Measurements from ENCODE around the gene KCTD8.

Gene KCTD8

DNA sequence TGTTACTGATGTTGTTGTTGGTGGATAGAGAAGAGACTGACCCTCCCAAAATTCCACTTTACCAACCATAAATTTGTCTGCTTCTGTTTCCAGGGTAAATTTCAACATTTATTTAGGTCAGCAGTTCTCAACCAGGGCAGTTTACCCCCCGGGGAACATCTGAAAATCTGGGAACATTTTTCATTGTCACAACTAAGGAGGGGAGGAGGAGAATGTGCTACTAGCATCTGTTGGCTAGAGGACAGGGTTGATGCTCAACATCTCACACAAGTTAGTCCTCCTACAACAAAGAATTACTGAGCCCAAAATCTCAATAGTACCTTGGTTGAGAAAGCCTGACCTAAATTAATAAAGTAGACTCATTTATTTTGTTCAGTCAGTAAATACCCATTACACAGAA lies 25.7 kb downstream of the KCTD8 start:
- H3K4me1 Mint-ChIP-seq (ENCODE audit: low read depth): no peaks in the 10 kb centered on the region
- intact Hi-C loops (cut with micrococcal nuclease): no loop called here
- H3K27me3 Mint-ChIP-seq: no peaks in the 10 kb centered on the region
- no peaks in the 10 kb centered on the region for H3K36me3 Mint-ChIP-seq (ENCODE audit: low read depth)
- peaks cover 5% of the 10 kb centered on the region for H3K9me3 Mint-ChIP-seq
- H3K27ac Mint-ChIP-seq: no peak overlapping the region
- H3K4me3 Mint-ChIP-seq: no peak overlapping the region

DNA sequence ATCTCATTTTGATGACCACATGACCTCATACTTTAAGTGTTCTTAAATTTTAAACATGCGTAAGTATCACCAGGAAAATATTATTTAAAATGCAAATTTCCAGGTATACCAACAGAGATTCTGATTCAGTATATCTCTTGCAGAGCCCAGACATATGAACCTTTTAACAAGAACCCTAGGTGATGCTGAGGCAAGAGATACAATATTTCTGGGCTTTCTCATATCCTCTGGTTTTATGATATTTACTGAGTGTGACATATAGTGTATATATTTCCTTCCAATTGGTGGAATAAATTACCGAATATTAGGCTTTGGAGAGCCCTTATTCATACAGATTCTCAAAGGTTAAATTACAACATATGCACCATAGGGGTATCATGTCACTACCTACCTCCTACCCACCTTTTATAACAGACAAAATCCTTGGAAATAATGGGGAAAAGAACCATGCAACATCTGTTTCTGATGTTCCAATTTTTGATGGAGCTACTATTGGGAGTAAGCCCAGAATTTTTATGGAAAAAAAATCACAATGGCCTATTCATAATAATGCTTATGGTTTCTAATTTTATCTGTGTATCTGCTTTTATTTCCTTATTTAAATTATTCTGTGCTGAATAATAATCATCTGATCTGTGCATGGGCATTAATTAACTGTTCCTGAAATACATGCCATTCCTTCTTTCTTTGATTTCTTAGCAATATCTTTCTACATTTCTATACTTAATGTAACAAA lies 27.1 kb downstream of the KCTD8 start:
- Mint-ChIP-seq H3K9me3 (peaks cover 5% of the 10 kb centered on the region), H3K27ac (no peak overlapping the region), H3K36me3 (ENCODE audit: low read depth) (no peaks in the 10 kb centered on the region), H3K4me1 (ENCODE audit: low read depth) (no peaks in the 10 kb centered on the region), H3K27me3 (no peaks in the 10 kb centered on the region), H3K4me3 (no peak overlapping the region)
- intact Hi-C loops (cut with micrococcal nuclease): no loop called here

- H3K36me3 Mint-ChIP-seq (ENCODE audit: low read depth): no peaks in the 10 kb centered on the region
- H3K9me3 Mint-ChIP-seq: peaks cover 5% of the 10 kb centered on the region
- intact Hi-C loops (cut with micrococcal nuclease): no loop called here
- H3K27me3 Mint-ChIP-seq: no peaks in the 10 kb centered on the region
- H3K4me3 Mint-ChIP-seq: no peak overlapping the region
- no peak overlapping the region for H3K27ac Mint-ChIP-seq
- H3K4me1 Mint-ChIP-seq (ENCODE audit: low read depth): no peaks in the 10 kb centered on the region
Measured at GRCh38 chr4:44415251-44415650, 33.4 kb downstream of the KCTD8 start.

DNA sequence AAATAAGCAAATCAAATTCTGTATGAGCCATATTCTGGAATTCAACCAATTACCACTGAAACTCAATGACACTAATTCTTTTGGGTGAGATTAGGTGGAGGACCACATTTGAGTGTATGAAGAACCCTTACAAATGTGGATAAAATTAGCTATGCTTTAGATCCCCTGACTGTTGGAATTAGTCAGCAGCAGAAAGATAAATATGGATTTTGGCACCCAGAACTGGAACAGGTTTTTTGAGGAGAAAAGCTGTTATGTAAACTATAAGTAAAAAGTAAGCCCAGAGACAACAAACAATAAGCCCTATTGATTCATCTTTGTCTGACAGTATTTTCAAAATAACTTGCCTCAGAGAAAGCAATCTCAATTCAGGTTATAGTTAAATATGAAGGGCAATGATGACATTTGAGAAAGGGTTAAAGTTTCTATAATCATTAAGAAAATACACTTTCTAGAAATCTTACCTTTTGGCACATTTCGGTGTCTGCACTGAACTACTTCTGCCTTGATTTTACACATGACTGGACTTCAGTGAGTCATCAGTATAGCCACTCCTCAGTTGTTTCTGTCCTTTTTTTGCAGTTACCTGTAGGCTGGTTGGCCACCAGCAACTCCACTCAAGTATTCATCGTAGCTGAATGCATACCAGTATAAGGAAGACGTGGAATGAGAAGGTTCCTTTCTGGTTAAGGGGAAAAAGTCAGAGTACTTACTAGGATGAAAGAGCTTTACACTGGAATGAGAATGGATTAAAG lies 80.0 kb downstream of the KCTD8 start:
- no peaks in the 10 kb centered on the region for H3K27me3 Mint-ChIP-seq
- no peaks in the 10 kb centered on the region for H3K36me3 Mint-ChIP-seq (ENCODE audit: low read depth)
- H3K9me3 Mint-ChIP-seq: peaks cover 15% of the 10 kb centered on the region

DNA sequence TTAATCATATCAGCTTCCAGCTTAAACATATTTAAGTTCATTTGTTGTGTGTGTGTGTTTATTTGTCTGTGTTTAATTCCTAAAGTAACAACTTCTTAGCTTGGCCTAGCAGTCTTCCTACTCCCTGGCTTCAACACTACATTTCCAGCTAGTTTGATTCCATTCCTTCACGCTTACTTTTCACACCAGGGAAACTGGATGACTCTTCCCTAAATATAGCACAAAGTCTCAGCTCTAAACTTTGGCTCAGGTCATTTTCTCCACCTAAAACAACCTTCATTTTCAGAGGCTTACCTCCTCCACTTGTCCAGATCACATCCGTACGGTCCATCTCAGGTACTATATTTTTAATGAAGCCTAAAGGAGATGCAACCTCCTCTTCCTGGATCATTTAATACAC lies 94.4 kb downstream of the KCTD8 start:
- intact Hi-C loops (cut with micrococcal nuclease): no loop called here
- Mint-ChIP-seq H3K4me1 (ENCODE audit: low read depth) (no peaks in the 10 kb centered on the region), H3K36me3 (ENCODE audit: low read depth) (no peaks in the 10 kb centered on the region), H3K27me3 (no peaks in the 10 kb centered on the region), H3K9me3 (no peaks in the 10 kb centered on the region), H3K27ac (no peak overlapping the region), H3K4me3 (no peak overlapping the region)

More for the DNA sequence above, 80.0 kb downstream of the KCTD8 start:
- intact Hi-C loops (cut with micrococcal nuclease): no loop called here
- H3K27ac Mint-ChIP-seq: no peak overlapping the region
- no peak overlapping the region for H3K4me3 Mint-ChIP-seq
- no peaks in the 10 kb centered on the region for H3K4me1 Mint-ChIP-seq (ENCODE audit: low read depth)

DNA sequence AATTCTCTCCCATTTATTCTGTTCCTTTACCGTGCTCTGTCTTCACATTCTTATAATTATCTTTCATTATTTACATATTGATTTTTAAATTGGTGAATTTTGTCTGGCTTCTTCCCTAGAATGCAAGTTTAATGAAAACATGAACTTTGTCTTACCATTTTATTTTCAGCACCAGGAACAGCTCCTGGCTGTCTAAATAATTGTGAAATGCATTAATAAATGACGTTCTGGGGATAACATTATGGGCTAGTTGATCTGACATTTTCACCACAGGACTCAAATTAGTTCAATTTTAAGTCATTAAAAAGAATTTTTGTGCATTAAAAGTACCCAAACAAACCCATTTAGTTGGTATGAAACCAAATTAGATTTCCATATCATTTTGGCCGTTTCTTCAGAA lies 97.5 kb downstream of the KCTD8 start:
- no peaks in the 10 kb centered on the region for H3K36me3 Mint-ChIP-seq (ENCODE audit: low read depth)
- H3K9me3 Mint-ChIP-seq: no peaks in the 10 kb centered on the region
- no peak overlapping the region for H3K4me3 Mint-ChIP-seq

DNA sequence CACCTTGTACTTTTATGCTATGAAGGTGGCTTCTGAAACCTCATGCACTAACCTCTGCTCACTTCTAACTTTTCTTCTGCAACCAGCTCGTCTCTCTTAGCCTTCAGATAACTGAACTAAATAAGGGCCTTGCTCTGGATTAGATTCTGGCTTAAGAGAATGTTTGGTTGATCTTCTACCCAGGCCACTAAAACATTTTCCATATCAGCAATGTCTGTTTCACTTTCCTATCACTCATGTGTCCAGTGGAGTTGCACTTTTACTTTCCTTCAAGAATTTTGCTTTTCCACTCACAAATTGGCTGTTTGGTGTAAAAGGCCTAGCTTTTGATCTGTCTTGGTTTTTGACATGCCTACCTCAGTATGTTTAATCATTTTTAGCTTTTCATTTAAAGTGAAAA lies 105.8 kb downstream of the KCTD8 start:
- H3K9me3 Mint-ChIP-seq: no peaks in the 10 kb centered on the region
- no peak overlapping the region for H3K4me3 Mint-ChIP-seq
- no peaks in the 10 kb centered on the region for H3K27me3 Mint-ChIP-seq
- intact Hi-C loops (cut with micrococcal nuclease): no loop called here
- no peaks in the 10 kb centered on the region for H3K36me3 Mint-ChIP-seq (ENCODE audit: low read depth)
- no peak overlapping the region for H3K27ac Mint-ChIP-seq
- H3K4me1 Mint-ChIP-seq (ENCODE audit: low read depth): no peaks in the 10 kb centered on the region

More for the DNA sequence above, 97.5 kb downstream of the KCTD8 start:
- intact Hi-C loops (cut with micrococcal nuclease): no loop called here
- Mint-ChIP-seq H3K27me3 (no peaks in the 10 kb centered on the region), H3K4me1 (ENCODE audit: low read depth) (no peaks in the 10 kb centered on the region), H3K27ac (no peak overlapping the region)

GRCh38 chr4:44326741-44327140 lies 121.9 kb downstream of the KCTD8 start:
- no peak overlapping the region for H3K4me3 Mint-ChIP-seq
- H3K4me1 Mint-ChIP-seq (ENCODE audit: low read depth): no peaks in the 10 kb centered on the region
- intact Hi-C loops (cut with micrococcal nuclease): no loop called here
- no peaks in the 10 kb centered on the region for H3K27me3 Mint-ChIP-seq
- no peaks in the 10 kb centered on the region for H3K9me3 Mint-ChIP-seq
- no peak overlapping the region for H3K27ac Mint-ChIP-seq
- no peaks in the 10 kb centered on the region for H3K36me3 Mint-ChIP-seq (ENCODE audit: low read depth)

DNA sequence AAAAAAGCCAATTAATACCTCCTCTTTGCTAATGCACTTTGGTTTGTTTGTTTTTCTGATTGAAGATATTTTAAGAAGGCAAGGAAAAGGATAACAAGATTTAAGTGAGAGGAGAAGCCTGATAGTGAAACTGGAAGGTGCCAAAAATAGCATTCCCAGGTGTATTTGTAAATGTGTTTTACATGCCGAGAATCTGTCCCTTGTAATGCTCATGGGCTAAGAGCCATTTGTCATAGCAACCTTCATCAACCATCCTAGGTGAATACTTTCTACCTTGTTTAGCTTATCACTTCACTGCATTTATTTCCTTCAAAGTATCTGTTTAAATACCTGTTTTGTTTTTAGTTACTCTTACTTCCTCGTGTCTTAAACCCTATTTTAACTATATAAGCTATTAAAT lies 127.8 kb downstream of the KCTD8 start:
- Mint-ChIP-seq H3K9me3 (peaks cover 16% of the 10 kb centered on the region), H3K27me3 (no peaks in the 10 kb centered on the region), H3K4me3 (no peak overlapping the region), H3K36me3 (ENCODE audit: low read depth) (no peaks in the 10 kb centered on the region), H3K4me1 (ENCODE audit: low read depth) (no peaks in the 10 kb centered on the region), H3K27ac (no peak overlapping the region)
- intact Hi-C loops (cut with micrococcal nuclease): no loop called here

DNA sequence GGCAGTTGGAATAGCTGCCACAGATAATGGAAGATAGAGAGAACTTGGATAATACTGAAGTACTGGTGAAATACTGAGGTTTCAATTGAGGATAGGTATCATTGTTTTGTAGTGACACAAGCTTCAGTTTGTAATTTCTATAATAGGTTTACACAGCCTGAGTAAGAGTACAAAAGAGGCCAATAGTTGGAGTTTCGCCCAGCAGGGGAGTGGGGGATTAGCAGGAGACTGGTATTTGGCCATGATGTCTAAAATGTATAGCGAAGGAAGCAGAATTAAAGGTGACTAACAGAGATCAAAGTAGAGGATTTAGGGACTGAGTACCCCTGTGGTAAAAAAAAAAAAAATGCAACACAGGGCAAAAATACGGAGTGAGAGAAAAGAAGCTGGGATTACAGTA lies 129.5 kb downstream of the KCTD8 start:
- H3K9me3 Mint-ChIP-seq: peaks cover 16% of the 10 kb centered on the region
- no peak overlapping the region for H3K27ac Mint-ChIP-seq
- H3K36me3 Mint-ChIP-seq (ENCODE audit: low read depth): no peaks in the 10 kb centered on the region
- no peaks in the 10 kb centered on the region for H3K27me3 Mint-ChIP-seq
- H3K4me1 Mint-ChIP-seq (ENCODE audit: low read depth): no peaks in the 10 kb centered on the region
- intact Hi-C loops (cut with micrococcal nuclease): no loop called here
- no peak overlapping the region for H3K4me3 Mint-ChIP-seq

DNA sequence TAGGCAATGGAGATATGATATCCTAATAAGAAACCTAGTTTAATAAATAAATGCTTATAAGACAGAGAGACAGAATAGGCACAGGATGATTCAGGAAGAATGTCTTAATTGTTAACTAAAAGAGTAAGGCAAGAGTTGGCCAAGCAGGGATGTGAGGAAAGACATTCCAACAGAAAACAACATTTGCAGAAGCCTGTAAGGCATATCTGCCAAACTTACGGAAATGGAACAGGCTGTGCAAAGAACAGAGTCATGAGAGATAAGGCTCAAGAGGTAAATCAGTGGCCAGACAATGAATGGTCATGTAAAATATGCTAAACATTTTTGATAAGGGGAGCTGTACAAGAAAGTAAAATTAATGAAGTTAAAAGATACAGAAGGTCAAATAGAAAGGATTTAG lies 134.9 kb downstream of the KCTD8 start:
- H3K4me3 Mint-ChIP-seq: no peak overlapping the region
- H3K27me3 Mint-ChIP-seq: no peaks in the 10 kb centered on the region
- no peaks in the 10 kb centered on the region for H3K36me3 Mint-ChIP-seq (ENCODE audit: low read depth)
- no peaks in the 10 kb centered on the region for H3K4me1 Mint-ChIP-seq (ENCODE audit: low read depth)
- intact Hi-C loops (cut with micrococcal nuclease): no loop called here
- no peak overlapping the region for H3K27ac Mint-ChIP-seq
- H3K9me3 Mint-ChIP-seq: peaks cover 7% of the 10 kb centered on the region

GRCh38 chr4:44287505-44287904 lies 161.1 kb downstream of the KCTD8 start:
- Mint-ChIP-seq H3K9me3 (peaks cover 15% of the 10 kb centered on the region), H3K4me3 (no peak overlapping the region), H3K27ac (no peak overlapping the region), H3K4me1 (ENCODE audit: low read depth) (no peaks in the 10 kb centered on the region), H3K36me3 (ENCODE audit: low read depth) (no peaks in the 10 kb centered on the region), H3K27me3 (no peaks in the 10 kb centered on the region)
- intact Hi-C loops (cut with micrococcal nuclease): no loop called here

GRCh38 chr4:44279469-44279868 lies 169.1 kb downstream of the KCTD8 start:
- peaks cover 9% of the 10 kb centered on the region for H3K9me3 Mint-ChIP-seq
- no peaks in the 10 kb centered on the region for H3K36me3 Mint-ChIP-seq (ENCODE audit: low read depth)
- intact Hi-C loops (cut with micrococcal nuclease): no loop called here
- no peaks in the 10 kb centered on the region for H3K4me1 Mint-ChIP-seq (ENCODE audit: low read depth)
- no peak overlapping the region for H3K27ac Mint-ChIP-seq
- no peak overlapping the region for H3K4me3 Mint-ChIP-seq
- no peaks in the 10 kb centered on the region for H3K27me3 Mint-ChIP-seq

DNA sequence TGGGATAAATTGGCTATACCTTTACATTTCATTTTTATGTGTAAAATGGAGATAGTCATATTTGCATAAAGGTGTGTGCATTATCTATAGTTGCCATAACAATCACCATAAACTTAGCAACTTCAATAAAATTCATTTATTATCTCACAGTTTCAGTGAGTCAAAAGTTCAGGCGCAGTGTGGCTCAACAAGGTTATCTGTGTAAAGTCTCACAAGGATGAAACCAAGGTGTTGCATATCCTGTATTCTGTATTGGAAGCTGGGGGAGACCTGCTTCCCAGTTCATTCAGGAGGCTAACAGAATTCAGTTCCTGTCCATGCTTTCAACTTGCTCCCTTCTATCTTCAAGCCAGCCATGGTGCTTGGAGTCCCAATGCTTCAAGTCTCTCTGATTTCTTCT lies 169.5 kb downstream of the KCTD8 start:
- H3K9me3 Mint-ChIP-seq: peaks cover 9% of the 10 kb centered on the region
- H3K36me3 Mint-ChIP-seq (ENCODE audit: low read depth): no peaks in the 10 kb centered on the region
- no peaks in the 10 kb centered on the region for H3K27me3 Mint-ChIP-seq
- no peak overlapping the region for H3K4me3 Mint-ChIP-seq
- intact Hi-C loops (cut with micrococcal nuclease): no loop called here
- H3K27ac Mint-ChIP-seq: no peak overlapping the region
- H3K4me1 Mint-ChIP-seq (ENCODE audit: low read depth): no peaks in the 10 kb centered on the region

DNA sequence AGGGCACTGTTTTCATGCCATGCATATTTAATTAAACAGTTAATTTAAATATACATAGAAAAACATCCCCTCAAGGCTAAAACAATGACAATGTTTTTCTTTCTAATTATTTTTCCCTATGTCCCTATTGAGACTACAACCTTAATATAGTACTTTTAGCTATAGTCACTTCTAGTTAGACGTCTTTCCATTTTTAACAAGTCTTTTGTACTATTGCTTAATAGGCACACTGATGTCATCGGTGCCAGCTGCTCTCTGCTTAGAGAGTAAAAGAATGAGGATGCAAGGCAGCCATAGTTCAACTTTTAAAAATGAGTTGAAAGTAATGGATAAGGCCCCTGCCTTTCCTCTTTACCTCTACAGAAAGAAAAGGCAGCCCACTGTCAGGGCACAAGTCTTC lies 191.1 kb downstream of the KCTD8 start:
- Mint-ChIP-seq H3K4me1 (ENCODE audit: low read depth) (no peaks in the 10 kb centered on the region), H3K27ac (no peak overlapping the region), H3K4me3 (no peak overlapping the region), H3K27me3 (no peaks in the 10 kb centered on the region), H3K9me3 (peaks cover 11% of the 10 kb centered on the region), H3K36me3 (ENCODE audit: low read depth) (no peaks in the 10 kb centered on the region)
- intact Hi-C loops (cut with micrococcal nuclease): no loop called here
